Loucy (cell line): ENCODE results near the gene AP5Z1.

Source experiments
- H2AFZ ChIP-seq: fragments of 200-600 bp; sonication (generic); 2 replicates; pipeline ENCODE4 v1.6.0; 2016; ENCODE audit warnings: antibody characterized with exemption, mild to moderate bottlenecking, low read length, moderate library complexity
- H3F3A ChIP-seq: fragments of 200-600 bp; 2 replicates; pipeline ENCODE4 v1.6.0; 2016; ENCODE audit warnings: antibody characterized with exemption, low read depth, mild to moderate bottlenecking
- H3K27me3 ChIP-seq: fragments of 200-600 bp; sonication (generic); 2 replicates; pipeline ENCODE4 v1.6.1; 2014; ENCODE audit warnings: low read length, mild to moderate bottlenecking; ENCODE audit not compliant: insufficient read depth, poor library complexity, severe bottlenecking
- H3K36me3 ChIP-seq: fragments of 200-600 bp; sonication (generic); 2 replicates; pipeline ENCODE4 v1.6.1; 2016; ENCODE audit warnings: low read length; ENCODE audit not compliant: insufficient read depth
- H3K4me1 ChIP-seq: fragments of 200-600 bp; sonication (generic); 2 replicates; pipeline ENCODE4 v1.5.1; 2014; ENCODE audit warnings: low read length, mild to moderate bottlenecking; ENCODE audit not compliant: insufficient read depth, poor library complexity, severe bottlenecking
- H3K4me2 ChIP-seq: fragments of 200-600 bp; sonication (generic); 2 replicates; pipeline ENCODE4 v1.6.0; 2014; ENCODE audit warnings: antibody characterized with exemption, low read length, low read depth, mild to moderate bottlenecking; ENCODE audit not compliant: poor library complexity, severe bottlenecking
- H3K4me3 ChIP-seq: fragments of 200-600 bp; sonication (generic); 2 replicates; pipeline ENCODE4 v1.5.1; 2014; ENCODE audit warnings: low read length, mild to moderate bottlenecking, mixed read lengths; ENCODE audit not compliant: poor library complexity, severe bottlenecking
- H3K79me2 ChIP-seq: fragments of 200-600 bp; sonication (generic); 2 replicates; pipeline ENCODE4 v1.6.1; 2014; ENCODE audit warnings: low read length; ENCODE audit not compliant: insufficient read depth
- H3K9ac ChIP-seq: fragments of 200-600 bp; sonication (generic); 2 replicates; pipeline ENCODE4 v1.6.0; 2014; ENCODE audit warnings: mild to moderate bottlenecking, low read depth, low read length, moderate library complexity; ENCODE audit not compliant: poor library complexity, severe bottlenecking
- H3K9me2 ChIP-seq: fragments of 200-600 bp; sonication (generic); replicated peaks from 2 replicates; pipeline ENCODE4 v1.6.1; 2016; ENCODE audit warnings: low read depth, low read length, mixed read lengths
- H3K9me3 ChIP-seq: fragments of 200-600 bp; sonication (generic); 2 replicates; pipeline ENCODE4 v1.6.1; 2014; ENCODE audit warnings: mild to moderate bottlenecking, antibody characterized with exemption, low read length, low read depth; ENCODE audit not compliant: insufficient read depth
- H4K20me1 ChIP-seq: fragments of 200-600 bp; sonication (generic); 2 replicates; pipeline ENCODE4 v1.6.0; 2014; ENCODE audit warnings: antibody characterized with exemption, low read length, mild to moderate bottlenecking; ENCODE audit not compliant: insufficient read depth, poor library complexity, severe bottlenecking
- EZH2phosphoT487 ChIP-seq: fragments of 200-600 bp; IDR thresholded peaks from 2 replicates; pipeline ENCODE4 v1.6.1; 2018; ENCODE audit warnings: antibody characterized with exemption, mild to moderate bottlenecking, moderate library complexity, borderline replicate concordance
- TF ChIP-seq, protein P1 (sequence below): fragments of 200-600 bp; sonication (generic); conservative IDR thresholded peaks from 2 replicates; pipeline ENCODE4 v1.5.1; 2014; ENCODE audit warnings: mild to moderate bottlenecking, antibody characterized with exemption, low read length

AP5Z1 gene

DNA sequence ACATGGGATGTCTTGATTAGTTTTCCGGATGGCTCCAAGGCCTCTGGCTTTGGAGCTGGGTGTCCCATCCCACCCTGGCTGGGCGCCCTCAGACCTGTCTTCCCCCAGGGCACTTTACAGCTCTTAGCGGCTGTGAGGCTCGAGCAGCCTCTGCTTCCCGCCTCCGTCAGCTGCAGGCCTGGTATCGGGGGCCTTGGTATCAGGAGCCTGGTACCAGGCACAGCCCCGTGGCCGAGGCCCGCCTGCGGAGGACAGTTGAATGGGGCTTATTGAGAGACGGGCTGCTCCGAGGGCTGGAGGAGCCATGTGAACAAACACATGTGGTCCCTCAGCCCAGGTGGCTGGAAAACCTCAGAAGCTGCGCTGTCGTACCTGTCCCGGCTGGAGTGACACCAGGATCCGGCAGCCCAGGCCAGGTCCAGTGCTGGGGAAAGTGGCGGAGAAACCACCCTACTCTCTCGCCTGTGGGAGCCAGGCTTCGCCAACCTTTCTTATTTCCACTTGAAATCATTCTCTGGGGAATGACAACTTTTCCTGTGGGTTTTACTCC, 23.9 kb upstream of the AP5Z1 start:
- no peaks in the 10 kb centered on the region for H3K9me3 ChIP-seq
- no peaks in the 10 kb centered on the region for H3F3A ChIP-seq
- no peaks in the 10 kb centered on the region for H3K4me1 ChIP-seq
- no peaks in the 10 kb centered on the region for H3K27me3 ChIP-seq
- peaks cover 41% of the 10 kb centered on the region; the same call in 1 of the 2 replicates for H3K36me3 ChIP-seq
- no peak overlapping the region for H3K4me3 ChIP-seq
- no peak for TF ChIP-seq EZH2phosphoT487
- TF ChIP-seq, protein P1, sequence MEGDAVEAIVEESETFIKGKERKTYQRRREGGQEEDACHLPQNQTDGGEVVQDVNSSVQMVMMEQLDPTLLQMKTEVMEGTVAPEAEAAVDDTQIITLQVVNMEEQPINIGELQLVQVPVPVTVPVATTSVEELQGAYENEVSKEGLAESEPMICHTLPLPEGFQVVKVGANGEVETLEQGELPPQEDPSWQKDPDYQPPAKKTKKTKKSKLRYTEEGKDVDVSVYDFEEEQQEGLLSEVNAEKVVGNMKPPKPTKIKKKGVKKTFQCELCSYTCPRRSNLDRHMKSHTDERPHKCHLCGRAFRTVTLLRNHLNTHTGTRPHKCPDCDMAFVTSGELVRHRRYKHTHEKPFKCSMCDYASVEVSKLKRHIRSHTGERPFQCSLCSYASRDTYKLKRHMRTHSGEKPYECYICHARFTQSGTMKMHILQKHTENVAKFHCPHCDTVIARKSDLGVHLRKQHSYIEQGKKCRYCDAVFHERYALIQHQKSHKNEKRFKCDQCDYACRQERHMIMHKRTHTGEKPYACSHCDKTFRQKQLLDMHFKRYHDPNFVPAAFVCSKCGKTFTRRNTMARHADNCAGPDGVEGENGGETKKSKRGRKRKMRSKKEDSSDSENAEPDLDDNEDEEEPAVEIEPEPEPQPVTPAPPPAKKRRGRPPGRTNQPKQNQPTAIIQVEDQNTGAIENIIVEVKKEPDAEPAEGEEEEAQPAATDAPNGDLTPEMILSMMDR: no peak
- H3K9ac ChIP-seq: no peak overlapping the region
- no peak overlapping the region for H3K4me2 ChIP-seq
- 0 out of 2 replicates have a peak, but pooled peaks cover 4% of the 10 kb centered on the region for H3K79me2 ChIP-seq
- H4K20me1 ChIP-seq: peaks cover 7% of the 10 kb centered on the region
- no peaks in the 10 kb centered on the region for H3K9me2 ChIP-seq
- no peak overlapping the region for H2AFZ ChIP-seq

DNA sequence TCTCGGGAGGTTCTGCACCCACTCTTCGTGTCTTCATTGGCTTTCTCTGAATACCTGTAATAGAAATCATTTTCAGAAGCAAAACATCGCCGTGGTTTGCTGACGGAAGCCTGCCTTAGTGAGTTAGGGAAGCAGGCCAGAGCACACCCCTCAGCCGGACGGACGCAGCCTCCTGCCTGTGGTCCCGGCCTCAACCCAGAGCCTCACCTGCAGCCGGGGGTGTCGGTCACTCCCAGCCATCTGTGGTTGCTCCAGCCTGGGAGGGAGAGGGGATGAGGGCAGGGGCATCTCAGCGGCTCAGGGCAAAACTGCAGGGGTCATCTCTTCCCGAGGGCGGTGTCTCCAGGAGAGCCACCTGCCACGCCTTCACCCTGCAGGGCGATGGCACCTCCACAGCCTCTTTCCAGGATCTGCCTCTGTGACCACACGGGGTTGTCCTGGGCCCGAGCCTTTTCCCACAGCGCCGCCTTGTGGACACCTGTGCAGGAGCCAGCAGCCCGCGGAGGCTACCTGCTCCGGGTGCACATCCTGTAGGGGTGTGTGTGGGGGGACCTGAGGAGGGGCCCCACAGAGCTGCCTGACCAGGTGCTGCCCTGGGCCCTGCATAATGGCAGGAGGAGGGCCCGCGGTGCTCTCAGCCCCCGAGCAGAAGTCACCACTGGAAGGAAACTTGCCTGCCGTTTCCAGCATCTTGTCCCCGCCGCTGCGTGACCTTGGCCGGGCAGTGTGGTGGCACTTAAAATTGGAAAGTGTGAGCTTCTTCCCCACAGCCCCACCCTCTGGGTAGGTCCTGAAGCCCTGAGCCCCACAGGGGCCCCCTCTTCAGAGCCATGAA, 21.6 kb upstream of the AP5Z1 start:
- Histone ChIP-seq H3K9ac (no peak overlapping the region), H2AFZ (no peak overlapping the region), H3K4me1 (no peaks in the 10 kb centered on the region), H3K9me3 (no peaks in the 10 kb centered on the region), H3K79me2 (no peaks in the 10 kb centered on the region), H3F3A (no peaks in the 10 kb centered on the region), H3K9me2 (no peaks in the 10 kb centered on the region), H3K36me3 (peaks cover 53% of the 10 kb centered on the region; the same call in 1 of the 2 replicates), H4K20me1 (peaks cover 7% of the 10 kb centered on the region), H3K27me3 (no peaks in the 10 kb centered on the region), H3K4me2 (no peak overlapping the region), H3K4me3 (no peak overlapping the region)
- TF ChIP-seq EZH2phosphoT487: no peak
- TF ChIP-seq, protein P1: peak; percentile 77

DNA sequence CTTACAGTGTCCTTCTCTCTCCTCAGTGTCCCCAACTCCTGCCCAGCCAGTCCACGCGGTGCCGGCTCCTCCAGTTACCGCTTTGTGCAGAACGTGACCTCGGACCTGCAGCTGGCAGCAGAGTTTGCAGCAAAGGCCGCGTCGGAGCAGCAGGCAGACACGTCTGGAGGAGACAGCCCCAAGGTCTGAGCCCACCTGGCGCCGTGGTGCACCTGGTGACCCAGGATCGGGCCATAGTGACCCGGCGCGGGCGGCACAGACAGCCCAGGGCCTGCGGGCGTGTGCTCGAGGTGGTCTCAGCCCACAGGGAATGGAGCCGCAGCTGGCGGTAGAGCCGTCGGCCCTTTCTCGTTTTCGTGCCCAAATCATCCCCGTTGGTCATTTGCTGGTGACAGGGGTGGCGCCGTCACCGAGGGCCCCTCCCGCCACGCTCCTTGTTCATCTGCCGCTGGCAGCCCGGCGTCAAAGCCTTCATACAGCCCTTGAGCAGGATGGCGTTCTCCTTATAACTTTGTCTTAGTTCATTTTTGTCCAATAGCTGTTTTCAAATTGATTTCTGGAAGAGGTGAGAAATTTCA, 20.9 kb upstream of the AP5Z1 start:
- no peaks in the 10 kb centered on the region for H3K9me3 ChIP-seq
- H3K79me2 ChIP-seq: no peaks in the 10 kb centered on the region
- no peak for TF ChIP-seq EZH2phosphoT487
- TF ChIP-seq, protein P1: no peak

More for the DNA sequence above, 20.9 kb upstream of the AP5Z1 start:
- Histone ChIP-seq H3K27me3 (no peaks in the 10 kb centered on the region), H3K4me3 (no peak overlapping the region), H3K4me2 (no peak overlapping the region), H2AFZ (no peak overlapping the region), H3K9ac (no peak overlapping the region), H3F3A (no peaks in the 10 kb centered on the region), H3K4me1 (no peaks in the 10 kb centered on the region), H3K36me3 (peaks cover 57% of the 10 kb centered on the region; the same call in 1 of the 2 replicates), H3K9me2 (no peaks in the 10 kb centered on the region), H4K20me1 (peaks cover 7% of the 10 kb centered on the region)
